HCT116 (cell line): Measurements from ENCODE around the gene PPP2CA. TPM values are rescaled to one million over a fixed set of nuclear protein-coding genes. Genes with fewer than 3 reads are reported as not detected.

Experiments
- ATAC-seq: fragments of 200-7000 bp; cut with Tn5 transposase; 2 replicates; pipeline ENCODE4 v1.9.1; 2020; ENCODE audit warnings: mild to moderate bottlenecking, moderate library complexity
- BruUV-seq: library from RNA; stranded (reverse); fragments of 400-500 nt; replicated peaks from 2 replicates; lab custom pipeline; 2021; lab: Mats Ljungman, UMichigan
- CTCF ChIA-PET: fragments of 300-600 bp; sonication (Branson Sonifier 250); formaldehyde crosslinking; loops from one replicate; lab custom pipeline; 2021; ENCODE audit warnings: antibody characterized with exemption; lab: Charles Lee
- POLR2A ChIA-PET: fragments of 300-600, 350-600 bp; sonication (Branson Sonifier 250); formaldehyde crosslinking; loops from one replicate; lab custom pipeline; 2021; ENCODE audit warnings: antibody characterized with exemption; lab: Charles Lee
- RAD21 ChIA-PET, 2 experiments: fragments of 300-600 bp; sonication (Branson Sonifier 250); formaldehyde crosslinking; loops; one replicate each; lab custom pipeline; 2023; ENCODE audit warnings: low total read pairs in 2 of 2; ENCODE audit not compliant: uncharacterized antibody in 2 of 2, unreplicated experiment in 2 of 2, low non-redundant PET in 1 of 2; lab: Charles Lee
- DNase-seq: peaks from one replicate; pipeline ENCODE4 v3.0.0-alpha.2; 2010; ENCODE audit warnings: low read depth, low spot score
- H2AFZ ChIP-seq: fragments of 200-600 bp; shearing (Covaris generic), sonication (generic); 2 replicates; pipeline ENCODE4 v1.6.1; 2017; ENCODE audit warnings: low read depth, mixed run types, mixed read lengths, antibody characterized with exemption, low read length; ENCODE audit not compliant: poor library complexity, severe bottlenecking
- H3K27ac ChIP-seq: 2 replicates; pipeline ENCODE4 v1.5.1; 2012; ENCODE audit warnings: low read depth, low read length
- H3K27me3 ChIP-seq: fragments of 200-600 bp; sonication (generic); 2 replicates; pipeline ENCODE4 v1.6.1; 2016; ENCODE audit warnings: mixed run types, low read length, mixed read lengths; ENCODE audit not compliant: insufficient read depth
- H3K36me3 ChIP-seq, 2 experiments: fragments of 200-500 bp in 1 of 2; fragments of 200-600 bp in 1 of 2; sonication (Bioruptor generic) in 1 of 2; sonication (generic) in 1 of 2; 2 replicates each; pipeline versions ENCODE4 v1.5.1 to v1.6.1; 2014 to 2016; ENCODE audit warnings: low read length in 2 of 2, inconsistent platforms in 1 of 2, mixed read lengths in 1 of 2, mixed run types in 1 of 2; ENCODE audit not compliant: insufficient read depth in 2 of 2, control insufficient read depth in 1 of 2
- H3K4me1 ChIP-seq, 2 experiments: fragments of 200-600 bp in 1 of 2; sonication (generic) in 1 of 2; 2 replicates each; pipeline versions ENCODE4 v1.5.1 to v1.6.1; 2012 to 2017; ENCODE audit warnings: low read length in 2 of 2, inconsistent platforms in 1 of 2, mild to moderate bottlenecking in 1 of 2, mixed read lengths in 1 of 2, mixed run types in 1 of 2, moderate library complexity in 1 of 2; ENCODE audit not compliant: insufficient read depth in 2 of 2, control insufficient read depth in 1 of 2
- H3K4me2 ChIP-seq: fragments of 200-600 bp; sonication (generic); 2 replicates; pipeline ENCODE4 v1.6.1; 2017; ENCODE audit warnings: mixed run types, low read length, mixed read lengths
- H3K4me3 ChIP-seq, 2 experiments: fragments of 200-600 bp in 1 of 2; sonication (generic) in 1 of 2; replicated peaks in 1 of 2; 2 replicates each; pipeline ENCODE4 v1.5.1; 2011 to 2016; ENCODE audit warnings: low read length in 2 of 2, control low read depth in 1 of 2, low read depth in 1 of 2, mild to moderate bottlenecking in 1 of 2, mixed read lengths in 1 of 2, mixed run types in 1 of 2
- H3K79me2 ChIP-seq: fragments of 200-600 bp; sonication (generic); 2 replicates; pipeline ENCODE4 v1.6.1; 2017; ENCODE audit warnings: mild to moderate bottlenecking, mixed run types, low read length, moderate library complexity, mixed read lengths; ENCODE audit not compliant: insufficient read depth
- H3K9ac ChIP-seq: fragments of 200-600 bp; sonication (generic); 2 replicates; pipeline ENCODE4 v1.6.1; 2016; ENCODE audit warnings: low read length, mixed read lengths
- H3K9me2 ChIP-seq: fragments of 200-600 bp; sonication (generic), shearing (Covaris generic); 2 replicates; pipeline ENCODE4 v1.6.1; 2017; ENCODE audit warnings: mixed run types, mild to moderate bottlenecking, moderate library complexity; ENCODE audit not compliant: insufficient read depth
- H3K9me3 ChIP-seq, 2 experiments: fragments of 200-500 bp in 1 of 2; fragments of 200-600 bp in 1 of 2; sonication (Bioruptor generic) in 1 of 2; sonication (generic) in 1 of 2; 2 replicates each; pipeline ENCODE4 v1.6.1; 2014 to 2017; ENCODE audit warnings: low read length in 2 of 2, mixed read lengths in 2 of 2, inconsistent platforms in 1 of 2, low read depth in 1 of 2, mild to moderate bottlenecking in 1 of 2, mixed run types in 1 of 2, moderate library complexity in 1 of 2; ENCODE audit not compliant: control insufficient read depth in 1 of 2, insufficient read depth in 1 of 2
- H4K20me1 ChIP-seq: fragments of 200-600 bp; sonication (generic), shearing (Covaris generic); 2 replicates; pipeline ENCODE4 v1.6.1; 2017; ENCODE audit warnings: mixed run types, mild to moderate bottlenecking, moderate library complexity; ENCODE audit not compliant: insufficient read depth
- ATF3 ChIP-seq: IDR thresholded peaks from 2 replicates; pipeline ENCODE4 v1.6.1; 2012
- EZH2 ChIP-seq: fragments of 200-600 bp; sonication (generic); IDR thresholded peaks from 2 replicates; pipeline ENCODE4 v1.6.1; 2017; ENCODE audit warnings: antibody characterized with exemption, mixed run types
- MAX ChIP-seq: IDR thresholded peaks from 2 replicates; pipeline ENCODE4 v1.6.1; 2012
- POLR2AphosphoS5 ChIP-seq: IDR thresholded peaks from 2 replicates; pipeline ENCODE4 v1.6.1; 2011; ENCODE audit warnings: mild to moderate bottlenecking, low read depth, low read length, moderate library complexity
- REST ChIP-seq: IDR thresholded peaks from 2 replicates; pipeline ENCODE4 v1.6.1; 2012; ENCODE audit warnings: low read depth
- SIN3A ChIP-seq: IDR thresholded peaks from 2 replicates; pipeline ENCODE4 v1.6.1; 2012; ENCODE audit warnings: low read depth
- ZFX ChIP-seq: fragments of 450-650 bp; IDR thresholded peaks from 2 replicates; pipeline ENCODE4 v1.6.1; 2017
- intact Hi-C: fragments of 100-400 bp; cut with micrococcal nuclease; formaldehyde crosslinking; loops from 2 replicates; pipeline ENCODE4 v1.10.0; 2022
- total RNA-seq: library from RNA; stranded (reverse); gene quantifications from one replicate; pipeline ENCODE4 v1.2.1, GENCODE V29; 2021; ENCODE audit not compliant: unreplicated experiment

The PPP2CA gene
- total RNA-seq, 1 experiment from 2014 or later: 167 TPM

GRCh38 chr5:134226441-134227192 lies 744 bp upstream of the PPP2CA start:
- DNase-seq (no peak), ATAC-seq (peak; percentile 69)
- Histone ChIP-seq H3K9ac (peak overlapping the region; percentile 100), H3K27ac (peak overlapping the region; percentile 98), H4K20me1 (peaks cover 32% of the 10 kb centered on the region; the same call in 1 of the 2 replicates), H3K4me2 (peak overlapping the region; percentile 84), H3K9me2 (no peaks in the 10 kb centered on the region), H3K9me3 (no peaks in the 10 kb centered on the region), H3K79me2 (peaks cover 50% of the 10 kb centered on the region), H3K36me3 (peaks cover 0 to 7% of the 10 kb centered on the region in 2 experiments; a peak in 1 of 4 replicates), H3K4me1 (peaks cover 9 to 32% of the 10 kb centered on the region in 2 experiments), H3K4me3 (peak overlapping the region; percentile 83 to 95), H2AFZ (peak overlapping the region; percentile 31), H3K27me3 (no peaks in the 10 kb centered on the region)
- BruUV-seq: TSS peak; percentile 91
- ChIA-PET RAD21 (interaction anchor here in 1 of 2 experiments (1.2 kb wide), 1 partner anchor 21 kb away, joined by 3 read pairs; no protein-coding TSS in a partner anchor), POLR2A (interaction anchor here (0.6 to 2.2 kb wide), 10 partner anchors 8 to 26 kb away, joined by 3 to 10 read pairs (median 4); no protein-coding TSS in a partner anchor), CTCF (interaction anchor here (1.2 to 2.3 kb wide), 2 partner anchors 10 to 63 kb away, joined by 7 read pairs; no protein-coding TSS in a partner anchor)
- TF ChIP-seq ZFX (peak; percentile 43), MAX (no peak), EZH2 (no peak), POLR2AphosphoS5 (peak; percentile 2; the same call in 1 of the 2 replicates), REST (no peak), SIN3A (no peak), ATF3 (no peak)
- intact Hi-C loops: loop anchor here (5.0 kb wide), 1 partner anchor 44 kb away; no protein-coding TSS in a partner anchor
